ENCODE results near the gene SPTBN5. TPM values are rescaled to one million over a fixed set of nuclear protein-coding genes. Genes with fewer than 3 reads are reported as not detected.

SPTBN5 gene
- total RNA-seq, 2 experiments from 2014 or later: 0.17 to 0.32 TPM

GRCh38 chr15:41933771-41934170, 39.9 kb upstream of the SPTBN5 start:
- DNase-seq: peak; percentile 21
- Mint-ChIP-seq H3K27ac (peak overlapping the region; percentile 100), H3K4me1 (ENCODE audit: low read depth) (peaks cover 76% of the 10 kb centered on the region), H3K27me3 (ENCODE audit: low read depth) (no peaks in the 10 kb centered on the region), H3K9me3 (peaks cover 3% of the 10 kb centered on the region), H3K36me3 (ENCODE audit: low read depth) (peaks cover 9% of the 10 kb centered on the region), H3K4me3 (no peak overlapping the region)
- intact Hi-C loops (cut with micrococcal nuclease): no loop called here
- CTCF ChIA-PET: interaction anchor here (4.0 kb wide), 1 partner anchor 37 kb away, joined by 24 read pairs; no protein-coding TSS in a partner anchor

- Mint-ChIP-seq H3K4me1 (ENCODE audit: low read depth) (peaks cover 77% of the 10 kb centered on the region), H3K36me3 (ENCODE audit: low read depth) (peaks cover 9% of the 10 kb centered on the region), H3K9me3 (peaks cover 3% of the 10 kb centered on the region), H3K27me3 (ENCODE audit: low read depth) (no peaks in the 10 kb centered on the region), H3K27ac (peak overlapping the region; percentile 57), H3K4me3 (no peak overlapping the region)
- intact Hi-C loops (cut with micrococcal nuclease): no loop called here
- no peak for DNase-seq
- CTCF ChIA-PET: no interaction called here
Observed at GRCh38 chr15:41933326-41933725, 39.5 kb upstream of the SPTBN5 start.

- Mint-ChIP-seq H3K36me3 (ENCODE audit: low read depth) (peaks cover 9% of the 10 kb centered on the region), H3K4me3 (no peak overlapping the region), H3K9me3 (peaks cover 3% of the 10 kb centered on the region), H3K4me1 (ENCODE audit: low read depth) (peaks cover 73% of the 10 kb centered on the region), H3K27me3 (ENCODE audit: low read depth) (no peaks in the 10 kb centered on the region), H3K27ac (peak overlapping the region; percentile 57)
- CTCF ChIA-PET: no interaction called here
- intact Hi-C loops (cut with micrococcal nuclease): no loop called here
- DNase-seq: no peak
Observed at GRCh38 chr15:41932511-41933289, 38.8 kb upstream of the SPTBN5 start.

- Mint-ChIP-seq H3K4me1 (ENCODE audit: low read depth) (peaks cover 71% of the 10 kb centered on the region), H3K9me3 (peaks cover 3% of the 10 kb centered on the region), H3K27me3 (ENCODE audit: low read depth) (no peaks in the 10 kb centered on the region), H3K4me3 (no peak overlapping the region), H3K27ac (no peak overlapping the region), H3K36me3 (ENCODE audit: low read depth) (peaks cover 9% of the 10 kb centered on the region)
- intact Hi-C loops (cut with micrococcal nuclease): no loop called here
- CTCF ChIA-PET: no interaction called here
- no peak for DNase-seq
Observed at GRCh38 chr15:41932101-41932500, 38.2 kb upstream of the SPTBN5 start.

- CTCF ChIA-PET: no interaction called here
Observed at GRCh38 chr15:41930867-41931222, 37.0 kb upstream of the SPTBN5 start.

GRCh38 chr15:41930221-41930866, 36.5 kb upstream of the SPTBN5 start:
- no peaks in the 10 kb centered on the region for H3K9me3 Mint-ChIP-seq
- intact Hi-C loops (cut with micrococcal nuclease): no loop called here
- no peak for DNase-seq
- CTCF ChIA-PET: no interaction called here
- H3K36me3 Mint-ChIP-seq (ENCODE audit: low read depth): peaks cover 5% of the 10 kb centered on the region
- peaks cover 64% of the 10 kb centered on the region for H3K4me1 Mint-ChIP-seq (ENCODE audit: low read depth)
- H3K27ac Mint-ChIP-seq: no peak overlapping the region
- no peak overlapping the region for H3K4me3 Mint-ChIP-seq
- no peaks in the 10 kb centered on the region for H3K27me3 Mint-ChIP-seq (ENCODE audit: low read depth)

More at GRCh38 chr15:41930867-41931222, 37.0 kb upstream of the SPTBN5 start:
- H3K4me3 Mint-ChIP-seq: no peak overlapping the region
- intact Hi-C loops (cut with micrococcal nuclease): no loop called here
- no peak overlapping the region for H3K27ac Mint-ChIP-seq
- DNase-seq: no peak
- H3K36me3 Mint-ChIP-seq (ENCODE audit: low read depth): peaks cover 7% of the 10 kb centered on the region
- no peaks in the 10 kb centered on the region for H3K27me3 Mint-ChIP-seq (ENCODE audit: low read depth)
- H3K4me1 Mint-ChIP-seq (ENCODE audit: low read depth): peaks cover 69% of the 10 kb centered on the region
- peaks cover 3% of the 10 kb centered on the region for H3K9me3 Mint-ChIP-seq

GRCh38 chr15:41928637-41929620, 35.1 kb upstream of the SPTBN5 start:
- Mint-ChIP-seq H3K27ac (no peak overlapping the region), H3K4me3 (no peak overlapping the region), H3K4me1 (ENCODE audit: low read depth) (peaks cover 51% of the 10 kb centered on the region), H3K9me3 (no peaks in the 10 kb centered on the region), H3K36me3 (ENCODE audit: low read depth) (peaks cover 8% of the 10 kb centered on the region), H3K27me3 (ENCODE audit: low read depth) (no peaks in the 10 kb centered on the region)
- intact Hi-C loops (cut with micrococcal nuclease): no loop called here
- DNase-seq: peak; percentile 21
- CTCF ChIA-PET: interaction anchor here (0.9 to 1.1 kb wide), 2 partner anchors 12 to 126 kb away, joined by 3 read pairs; no protein-coding TSS in a partner anchor

- no peak overlapping the region for H3K4me3 Mint-ChIP-seq
- no peaks in the 10 kb centered on the region for H3K9me3 Mint-ChIP-seq
- DNase-seq: no peak
- H3K4me1 Mint-ChIP-seq (ENCODE audit: low read depth): peaks cover 44% of the 10 kb centered on the region
- no peak overlapping the region for H3K27ac Mint-ChIP-seq
- peaks cover 8% of the 10 kb centered on the region for H3K36me3 Mint-ChIP-seq (ENCODE audit: low read depth)
- no peaks in the 10 kb centered on the region for H3K27me3 Mint-ChIP-seq (ENCODE audit: low read depth)
- CTCF ChIA-PET: interaction anchor here (0.8 to 0.9 kb wide), 2 partner anchors 127 to 129 kb away, joined by 3 read pairs; no protein-coding TSS in a partner anchor
- intact Hi-C loops (cut with micrococcal nuclease): no loop called here
Observed at GRCh38 chr15:41928100-41928499, 34.2 kb upstream of the SPTBN5 start.

GRCh38 chr15:41927536-41927935, 33.7 kb upstream of the SPTBN5 start:
- DNase-seq: no peak
- CTCF ChIA-PET: interaction anchor here (0.8 to 0.9 kb wide), 2 partner anchors 127 to 130 kb away, joined by 3 read pairs; no protein-coding TSS in a partner anchor
- H3K27me3 Mint-ChIP-seq (ENCODE audit: low read depth): no peaks in the 10 kb centered on the region
- no peak overlapping the region for H3K27ac Mint-ChIP-seq
- H3K4me3 Mint-ChIP-seq: no peak overlapping the region
- no peaks in the 10 kb centered on the region for H3K9me3 Mint-ChIP-seq
- H3K4me1 Mint-ChIP-seq (ENCODE audit: low read depth): peaks cover 41% of the 10 kb centered on the region
- H3K36me3 Mint-ChIP-seq (ENCODE audit: low read depth): peaks cover 8% of the 10 kb centered on the region
- intact Hi-C loops (cut with micrococcal nuclease): no loop called here

- no peak for DNase-seq
- H3K27me3 Mint-ChIP-seq (ENCODE audit: low read depth): no peaks in the 10 kb centered on the region
- peaks cover 10% of the 10 kb centered on the region for H3K36me3 Mint-ChIP-seq (ENCODE audit: low read depth)
- CTCF ChIA-PET: no interaction called here
- no peak overlapping the region for H3K4me3 Mint-ChIP-seq
- intact Hi-C loops (cut with micrococcal nuclease): no loop called here
- no peak overlapping the region for H3K27ac Mint-ChIP-seq
- no peaks in the 10 kb centered on the region for H3K9me3 Mint-ChIP-seq
- H3K4me1 Mint-ChIP-seq (ENCODE audit: low read depth): peaks cover 39% of the 10 kb centered on the region
Observed at GRCh38 chr15:41926185-41927056, 32.6 kb upstream of the SPTBN5 start.

GRCh38 chr15:41925086-41925608, 31.3 kb upstream of the SPTBN5 start:
- Mint-ChIP-seq H3K4me1 (ENCODE audit: low read depth) (peaks cover 34% of the 10 kb centered on the region), H3K27me3 (ENCODE audit: low read depth) (no peaks in the 10 kb centered on the region), H3K9me3 (no peaks in the 10 kb centered on the region), H3K4me3 (no peak overlapping the region), H3K36me3 (ENCODE audit: low read depth) (peaks cover 12% of the 10 kb centered on the region), H3K27ac (no peak overlapping the region)
- no peak for DNase-seq
- intact Hi-C loops (cut with micrococcal nuclease): no loop called here
- CTCF ChIA-PET: interaction anchor here (1.2 kb wide), 1 partner anchor 20 kb away, joined by 4 read pairs; no protein-coding TSS in a partner anchor
